Central memory CD4-positive, alpha-beta T cell (primary cell): ENCODE data around the gene SPTBN5.

Source experiments
- DNase-seq: peaks from one replicate; pipeline ENCODE4 v3.0.0; 2022

Gene SPTBN5

GRCh38 chr15:41799488-41799805, 94.4 kb downstream of the SPTBN5 start:
- DNase-seq, result no peak

- DNase-seq, result no peak
Observed at GRCh38 chr15:41798607-41799487, 95.0 kb downstream of the SPTBN5 start.
